Transverse colon (tissue), 4 donors: ENCODE measurements around the gene IL17REL. TPM values are rescaled to one million over a fixed set of nuclear protein-coding genes. Genes with fewer than 3 reads are reported as not detected.
A peak's percentile ranks its signal among the peaks of the same experiment; 100 is the strongest.
"Not testable (repeated sequence)": the region's sequence is repeated elsewhere in the genome, so short reads cannot be mapped to it uniquely, and the experiment has no call there.

Experiments used
- DNase-seq: peaks from one replicate; pipeline ENCODE4 v3.0.0-alpha.2; 2019
- H3K27ac ChIP-seq, 4 donors: fragments of 200-600 bp; sonication (generic); 2 replicates each; pipeline ENCODE4 v1.5.1; 2016 to 2018; ENCODE audit warnings: inconsistent platforms in 4 of 4
- H3K27me3 ChIP-seq: fragments of 200-600 bp; sonication (generic); 2 replicates; pipeline ENCODE4 v1.5.1; 2017; ENCODE audit warnings: inconsistent platforms
- H3K36me3 ChIP-seq, 4 donors: fragments of 200-600 bp; sonication (generic); 2 replicates each; pipeline ENCODE4 v1.5.1; 2017 to 2019; ENCODE audit warnings: inconsistent platforms in 4 of 4
- H3K4me1 ChIP-seq, 4 donors: fragments of 200-600 bp; sonication (generic); 2 replicates each; pipeline ENCODE4 v1.5.1; 2017 to 2020; ENCODE audit warnings: inconsistent platforms in 4 of 4
- H3K4me3 ChIP-seq, 4 donors: fragments of 200-600 bp; sonication (generic); 1 replicate in 1 of 4; 2 replicates in 3 of 4; pipeline versions ENCODE4 v1.5.1 to v1.6.1; 2017 to 2019; ENCODE audit warnings: inconsistent platforms in 4 of 4
- H3K9me3 ChIP-seq, 2 donors: fragments of 200-600 bp; sonication (generic); 2 replicates each; pipeline ENCODE4 v1.5.1; 2017 to 2019; ENCODE audit warnings: inconsistent platforms in 2 of 2
- CTCF ChIP-seq, 5 experiments: fragments of 200-600 bp in 3 of 5; fragments of 450-650 bp in 2 of 5; sonication (generic) in 3 of 5; IDR thresholded peaks; 1 replicate in 2 of 5; 2 replicates in 3 of 5; pipeline ENCODE4 v1.5.1; 2016 to 2017; ENCODE audit warnings: antibody characterized with exemption in 5 of 5, inconsistent platforms in 3 of 5, mild to moderate bottlenecking in 2 of 5, moderate library complexity in 1 of 5
- EP300 ChIP-seq: sonication (generic); formaldehyde crosslinking; IDR thresholded peaks from one replicate; pipeline ENCODE4 v1.6.1; 2017; ENCODE audit warnings: antibody characterized with exemption, low read depth
- POLR2A ChIP-seq: fragments of 450-650 bp; IDR thresholded peaks from one replicate; pipeline ENCODE4 v1.6.1; 2016; ENCODE audit warnings: antibody characterized with exemption, mild to moderate bottlenecking, moderate library complexity
- POLR2AphosphoS5 ChIP-seq, 3 donors: sonication (generic); formaldehyde crosslinking; IDR thresholded peaks; one replicate each; pipeline ENCODE4 v1.6.1; 2016; ENCODE audit warnings: antibody characterized with exemption in 3 of 3
- WGBS, 2 donors: methylation state at CpG; one replicate each; pipeline ENCODE4 v1.1.5; 2018; ENCODE audit warnings: low coverage in 1 of 2; 5-methylcytosine and 5-hydroxymethylcytosine counted together
- in situ Hi-C, 4 donors: fragments of 200-750 bp; cut with MboI; loops; one replicate each; pipeline versions ENCODE4 v1.15.0 to v1.15.1; 2017; ENCODE audit warnings: low sequenced_read_pairs in 3 of 4, low pct_ligation_motif_present in 1 of 4, low pct_unique_long_range_greater_than_20kb in 1 of 4
- intact Hi-C: fragments of 100-400 bp; cut with DNase I; formaldehyde crosslinking; loops from one replicate; pipeline ENCODE4 v1.15.1; 2023; ENCODE audit warnings: low total_unique reads
- total RNA-seq, 4 donors: library from RNA; depleted of rRNA; stranded (reverse); fragments of >200 nt; gene quantifications; one replicate each; pipeline ENCODE4 v1.1.0, GENCODE V29; 2016

Gene IL17REL
- total RNA-seq, 4 donors from 2014 or later, result 0.32 to 2.2 (median 1.3) TPM

GRCh38 chr22:49993649-49994360 is 18.8 kb downstream of the IL17REL start:
- no peak for DNase-seq
- in situ Hi-C loops (no loop called here), intact Hi-C loops (loop anchor here (5.0 kb wide), 1 partner anchor 227 kb away; no protein-coding TSS in a partner anchor)
- no peak overlapping the region for H3K4me3 ChIP-seq
- H3K9me3 ChIP-seq, result peaks cover 6 to 16% of the 10 kb centered on the region in 2 donors
- TF ChIP-seq CTCF (IDR thresholded peaks at IDR 0.05) (no peak), EP300 (no peak), POLR2AphosphoS5 (IDR thresholded peaks at IDR 0.05) (no peak), POLR2A (no peak)
- peaks cover 6 to 21% (median 17%) of the 10 kb centered on the region in 4 donors for H3K4me1 ChIP-seq
- H3K36me3 ChIP-seq, result no peaks in the 10 kb centered on the region
- H3K27me3 ChIP-seq, result no peaks in the 10 kb centered on the region
- 65% methylated on average over 7 of the region's 11 CpGs; no CpG with 5 or more reads in 1 of the 2 donors for WGBS, 2 donors
- no peak overlapping the region for H3K27ac ChIP-seq

GRCh38 chr22:49992921-49993648 is 19.5 kb downstream of the IL17REL start:
- no peaks in the 10 kb centered on the region for H3K27me3 ChIP-seq
- H3K4me1 ChIP-seq, result peaks cover 6 to 21% (median 17%) of the 10 kb centered on the region in 4 donors
- WGBS, 2 donors, result 18 to 20% methylated on average over 1 to 18 of the region's 23 CpGs
- H3K4me3 ChIP-seq, result no peak overlapping the region
- no peaks in the 10 kb centered on the region for H3K36me3 ChIP-seq
- peak; percentile 83 for DNase-seq
- TF ChIP-seq POLR2A (no peak), EP300 (no peak), POLR2AphosphoS5 (IDR thresholded peaks at IDR 0.05) (no peak), CTCF (IDR thresholded peaks at IDR 0.05) (peak; percentile 72 to 84 (median 79))
- no peak overlapping the region for H3K27ac ChIP-seq
- H3K9me3 ChIP-seq, result peaks cover 6 to 16% of the 10 kb centered on the region in 2 donors
- intact Hi-C loops, result loop anchor here (5.0 kb wide), 1 partner anchor 226 kb away; no protein-coding TSS in a partner anchor
- in situ Hi-C loops, result no loop called here

GRCh38 chr22:49991907-49992533 is 20.5 kb downstream of the IL17REL start:
- in situ Hi-C loops, result no loop called here
- Histone ChIP-seq H3K27me3 (no peaks in the 10 kb centered on the region), H3K9me3 (peaks cover 6 to 16% of the 10 kb centered on the region in 2 donors), H3K36me3 (no peaks in the 10 kb centered on the region), H3K4me3 (no peak overlapping the region), H3K27ac (no peak overlapping the region), H3K4me1 (peaks cover 6 to 19% (median 14%) of the 10 kb centered on the region in 4 donors)
- TF ChIP-seq POLR2AphosphoS5 (IDR thresholded peaks at IDR 0.05), result no peak
- no peak for TF ChIP-seq POLR2A
- TF ChIP-seq EP300, result no peak
- no peak for TF ChIP-seq CTCF (IDR thresholded peaks at IDR 0.05)
- WGBS, 2 donors, result 81 to 100% methylated on average over 1 to 7 of the region's 7 CpGs
- DNase-seq, result no peak
- intact Hi-C loops, result loop anchor here (5.0 kb wide), 1 partner anchor 225 kb away; no protein-coding TSS in a partner anchor

GRCh38 chr22:49991167-49991566 is 21.4 kb downstream of the IL17REL start:
- Histone ChIP-seq H3K4me3 (no peak overlapping the region), H3K27ac (no peak overlapping the region), H3K36me3 (no peaks in the 10 kb centered on the region), H3K9me3 (peaks cover 10 to 22% of the 10 kb centered on the region in 2 donors), H3K4me1 (peaks cover under 1 to 11% (median 8%) of the 10 kb centered on the region in 4 donors), H3K27me3 (peaks cover 7% of the 10 kb centered on the region)
- 89 to 94% methylated on average over 6 of the region's 6 CpGs for WGBS, 2 donors
- in situ Hi-C loops, result no loop called here
- TF ChIP-seq EP300, result no peak
- no peak for TF ChIP-seq POLR2A
- TF ChIP-seq POLR2AphosphoS5 (IDR thresholded peaks at IDR 0.05), result no peak
- TF ChIP-seq CTCF (IDR thresholded peaks at IDR 0.05), result no peak
- intact Hi-C loops, result loop anchor here (5.0 kb wide), 1 partner anchor 224 kb away; no protein-coding TSS in a partner anchor
- DNase-seq, result no peak

- H3K4me3 ChIP-seq, DNase-seq, H3K27ac ChIP-seq, H3K4me1 ChIP-seq, H3K36me3 ChIP-seq: not testable (repeated sequence)
- Histone ChIP-seq H3K27me3 (peaks cover 20% of the 10 kb centered on the region), H3K9me3 (peaks cover 12 to 27% of the 10 kb centered on the region in 2 donors)
- WGBS, 2 donors, result 96% methylated on average over 8 of the region's 24 CpGs; no CpG with 5 or more reads in 1 of the 2 donors
- in situ Hi-C loops, result loop anchor here in 1 of 4 donors (10.0 kb wide), 1 partner anchor 55 kb away; no protein-coding TSS in a partner anchor
- intact Hi-C loops, result loop anchor here (5.0 kb wide), 1 partner anchor 223 kb away; no protein-coding TSS in a partner anchor
Measured at GRCh38 chr22:49989826-49990225, 22.7 kb downstream of the IL17REL start.
